HG02884 (cell line): Measurements from ENCODE around the gene MPP7.
A peak's percentile ranks its signal among the peaks of the same experiment; 100 is the strongest.
"Not testable (repeated sequence)": the region's sequence is repeated elsewhere in the genome, so short reads cannot be mapped to it uniquely, and the experiment has no call there.

Experiments
- ATAC-seq: cut with Tn5 transposase; IDR thresholded peaks from one replicate; pipeline ENCODE4 v1.9.1; 2021; ENCODE audit warnings: mild to moderate bottlenecking, moderate library complexity; ENCODE audit not compliant: unreplicated experiment

Gene MPP7

GRCh38 chr10:28302638-28303488, at the start of gene MPP7:
Gene MPP7 (minus strand): TSS chr10:28303064. CDS start chr10:28238604, 64,460 bp downstream.
- peak; percentile 100 for ATAC-seq

- ATAC-seq = no peak
These were observed 47.0 kb upstream of the MPP7 start for GRCh38 chr10:28349892-28350291.

GRCh38 chr10:28343987-28344895, 41.4 kb upstream of the MPP7 start:
- ATAC-seq = no peak

GRCh38 chr10:28343252-28343651, 40.4 kb upstream of the MPP7 start:
- no peak for ATAC-seq

- ATAC-seq = not testable (repeated sequence)
These were observed 38.8 kb upstream of the MPP7 start for GRCh38 chr10:28341679-28342078.

- ATAC-seq = no peak
These were observed 29.9 kb upstream of the MPP7 start for GRCh38 chr10:28332726-28333125.

- no peak for ATAC-seq
These were observed 29.0 kb upstream of the MPP7 start for GRCh38 chr10:28331841-28332240.

- no peak for ATAC-seq
These were observed 28.2 kb upstream of the MPP7 start for GRCh38 chr10:28331066-28331465.

GRCh38 chr10:28328346-28328745, 25.5 kb upstream of the MPP7 start:
- no peak for ATAC-seq

GRCh38 chr10:28327491-28327880, 24.6 kb upstream of the MPP7 start:
- ATAC-seq = no peak

GRCh38 chr10:28326516-28327490, 23.9 kb upstream of the MPP7 start:
- ATAC-seq = no peak

GRCh38 chr10:28320799-28321198, 17.9 kb upstream of the MPP7 start:
- no peak for ATAC-seq

- ATAC-seq = no peak
These were observed 17.2 kb upstream of the MPP7 start for GRCh38 chr10:28320090-28320489.

- ATAC-seq = not testable (repeated sequence)
These were observed 16.2 kb upstream of the MPP7 start for GRCh38 chr10:28319061-28319460.

GRCh38 chr10:28318626-28319025, 15.8 kb upstream of the MPP7 start:
- no peak for ATAC-seq

GRCh38 chr10:28317760-28318159, 14.9 kb upstream of the MPP7 start:
- no peak for ATAC-seq

GRCh38 chr10:28316696-28317095, 13.8 kb upstream of the MPP7 start:
- no peak for ATAC-seq

GRCh38 chr10:28315140-28315539, 12.3 kb upstream of the MPP7 start:
- no peak for ATAC-seq

- ATAC-seq = no peak
These were observed 11.3 kb upstream of the MPP7 start for GRCh38 chr10:28314211-28314610.

- ATAC-seq = no peak
These were observed 9.7 kb upstream of the MPP7 start for GRCh38 chr10:28312572-28312971.

GRCh38 chr10:28311104-28311503, 8.2 kb upstream of the MPP7 start:
- no peak for ATAC-seq
